SK-MEL-5 (cell line): ENCODE measurements around the gene KCNJ2. TPM values are rescaled to one million over a fixed set of nuclear protein-coding genes. Genes with fewer than 3 reads are reported as not detected.

ENCODE experiments used
- DNase-seq: peaks from one replicate; pipeline ENCODE4 v3.0.0-alpha.2; 2016; ENCODE audit warnings: low read depth, low spot score
- in situ Hi-C: cut with HindIII; loops from 2 replicates; pipeline ENCODE4 v1.10.0; 2016; ENCODE audit warnings: low sequenced_read_pairs, high pct_unique_total_duplicates, low pct_unique_long_range_greater_than_20kb
- total RNA-seq: library from RNA; depleted of rRNA; stranded (reverse); fragments of >200 nt; shearing (Covaris generic); gene quantifications from 2 replicates; pipeline ENCODE4 v1.2.3, GENCODE V29; 2014

The KCNJ2 gene
- total RNA-seq, 1 experiment from 2014 or later, result 1.0 TPM

GRCh38 chr17:70144260-70144846 is 25.0 kb upstream of the KCNJ2 start:
- peak; percentile 72 for DNase-seq
- in situ Hi-C loops, result no loop called here

- DNase-seq, result no peak
- in situ Hi-C loops, result no loop called here
Measured at GRCh38 chr17:70153210-70153609, 16.1 kb upstream of the KCNJ2 start.

GRCh38 chr17:70157151-70157550 is 12.2 kb upstream of the KCNJ2 start:
- DNase-seq, result no peak
- in situ Hi-C loops, result no loop called here

GRCh38 chr17:70158180-70158579 is 11.2 kb upstream of the KCNJ2 start:
- in situ Hi-C loops, result no loop called here
- DNase-seq, result no peak

GRCh38 chr17:70158591-70158990 is 10.7 kb upstream of the KCNJ2 start:
- in situ Hi-C loops, result no loop called here
- no peak for DNase-seq

GRCh38 chr17:70159980-70160379 is 9.4 kb upstream of the KCNJ2 start:
- DNase-seq, result no peak
- in situ Hi-C loops, result no loop called here

- in situ Hi-C loops, result no loop called here
- DNase-seq, result no peak
Measured at GRCh38 chr17:70161519-70161918, 7.8 kb upstream of the KCNJ2 start.

- in situ Hi-C loops, result no loop called here
- DNase-seq, result no peak
Measured at GRCh38 chr17:70165383-70165782, 3.9 kb upstream of the KCNJ2 start.

- in situ Hi-C loops, result no loop called here
- no peak for DNase-seq
Measured at GRCh38 chr17:70166615-70167014, 2.7 kb upstream of the KCNJ2 start.

- peak; percentile 84 for DNase-seq
Measured at GRCh38 chr17:70168044-70168976, 1.0 kb upstream of the KCNJ2 start.

GRCh38 chr17:70169709-70170597 is 621 bp downstream of the KCNJ2 start:
- in situ Hi-C loops, result no loop called here
- no peak for DNase-seq

More at GRCh38 chr17:70168044-70168976, 1.0 kb upstream of the KCNJ2 start:
- in situ Hi-C loops, result no loop called here

- DNase-seq, result no peak
- in situ Hi-C loops, result no loop called here
Measured at GRCh38 chr17:70171159-70171558, 1.8 kb downstream of the KCNJ2 start.

GRCh38 chr17:70172449-70172848 is 3.1 kb downstream of the KCNJ2 start:
- in situ Hi-C loops, result no loop called here

GRCh38 chr17:70172923-70173322 is 3.6 kb downstream of the KCNJ2 start:
- DNase-seq, result no peak
- in situ Hi-C loops, result no loop called here

More at GRCh38 chr17:70172449-70172848, 3.1 kb downstream of the KCNJ2 start:
- no peak for DNase-seq

GRCh38 chr17:70173681-70174080 is 4.3 kb downstream of the KCNJ2 start:
- no peak for DNase-seq
- in situ Hi-C loops, result no loop called here

- in situ Hi-C loops, result no loop called here
- DNase-seq, result no peak
Measured at GRCh38 chr17:70181376-70181775, 12.0 kb downstream of the KCNJ2 start.

GRCh38 chr17:70181866-70182265 is 12.5 kb downstream of the KCNJ2 start:
- in situ Hi-C loops, result no loop called here
- DNase-seq, result no peak

GRCh38 chr17:70183508-70183907 is 14.2 kb downstream of the KCNJ2 start:
- no peak for DNase-seq
- in situ Hi-C loops, result no loop called here
